Endothelial cell of umbilical vein (primary cell): ENCODE data around the gene INHA. TPM values are rescaled to one million over a fixed set of nuclear protein-coding genes. Genes with fewer than 3 reads are reported as not detected.

ENCODE experiments used
- BruUV-seq: library from RNA; stranded (reverse); fragments of 400-500 nt; replicated peaks from 2 replicates; lab custom pipeline; 2021; lab: Mats Ljungman, UMichigan
- CTCF ChIA-PET: fragments of 300-600, 350-600 bp; sonication (Branson Sonifier 250); formaldehyde crosslinking; loops from one replicate; lab custom pipeline; 2021; ENCODE audit warnings: antibody characterized with exemption, inconsistent platforms; lab: Charles Lee
- POLR2A ChIA-PET: fragments of 300-600, 350-600 bp; sonication (Branson Sonifier 250); formaldehyde crosslinking; loops from one replicate; lab custom pipeline; 2021; ENCODE audit warnings: antibody characterized with exemption, inconsistent platforms; lab: Charles Lee
- DNase-seq: peaks from one replicate; pipeline ENCODE4 v3.0.0-alpha.2; 2011; ENCODE audit warnings: low read depth, low spot score
- FAIRE-seq: peaks from 2 replicates; lab custom pipeline; 2011; peaks lifted over from hg19 to GRCh38; lab: Jason Lieb, UNC
- H2AFZ ChIP-seq: 2 replicates; pipeline ENCODE4 v1.6.0; 2012; ENCODE audit warnings: low read depth, low read length, control low read depth, inconsistent platforms
- H3K27ac ChIP-seq: 2 replicates; pipeline ENCODE4 v1.5.1; 2011; ENCODE audit warnings: low read depth, mild to moderate bottlenecking, control low read depth, low read length, moderate library complexity; ENCODE audit not compliant: insufficient read depth
- H3K27me3 ChIP-seq, 2 experiments: 2 replicates each; pipeline versions ENCODE4 v1.6.0 to v1.6.1; 2011; ENCODE audit warnings: low read length in 2 of 2, mixed read lengths in 1 of 2; ENCODE audit not compliant: control insufficient read depth in 2 of 2, insufficient read depth in 2 of 2
- H3K36me3 ChIP-seq, 2 experiments: 2 replicates in 1 of 2; 3 replicates in 1 of 2; pipeline ENCODE4 v1.5.1; 2011; ENCODE audit warnings: low read length in 2 of 2, mild to moderate bottlenecking in 1 of 2, moderate library complexity in 1 of 2; ENCODE audit not compliant: control insufficient read depth in 2 of 2, insufficient read depth in 2 of 2; ENCODE audit errors: extremely low read depth in 1 of 2
- H3K4me1 ChIP-seq: 3 replicates; pipeline ENCODE4 v1.5.1; 2011; ENCODE audit warnings: mild to moderate bottlenecking, low read length; ENCODE audit not compliant: control insufficient read depth, insufficient read depth; ENCODE audit errors: extremely low read depth
- H3K4me2 ChIP-seq: 2 replicates; pipeline ENCODE4 v1.6.1; 2011; ENCODE audit warnings: low read length, control low read depth, mixed read lengths; ENCODE audit not compliant: insufficient read depth
- H3K4me3 ChIP-seq, 3 experiments: fragments of 200-600 bp in 1 of 3; sonication (generic), shearing (Covaris generic) in 1 of 3; replicated peaks in 1 of 3; 2 replicates each; pipeline ENCODE4 v1.5.1; 2011 to 2016; ENCODE audit warnings: control low read depth in 3 of 3, low read length in 3 of 3, mild to moderate bottlenecking in 2 of 3, inconsistent platforms in 1 of 3, low read depth in 1 of 3, moderate library complexity in 1 of 3; ENCODE audit not compliant: insufficient read depth in 1 of 3
- H3K79me2 ChIP-seq: 2 replicates; pipeline ENCODE4 v1.6.0; 2012; ENCODE audit warnings: low read length, inconsistent platforms; ENCODE audit not compliant: control insufficient read depth, insufficient read depth
- H3K9ac ChIP-seq: replicated peaks from 2 replicates; pipeline ENCODE3; 2011; ENCODE audit warnings: low read length, control low read depth; ENCODE audit not compliant: insufficient read depth; ENCODE audit errors: extremely low read depth
- H3K9me1 ChIP-seq: replicated peaks from 3 replicates; pipeline ENCODE4 v1.6.0; 2011; ENCODE audit warnings: mild to moderate bottlenecking, low read length; ENCODE audit not compliant: control insufficient read depth, insufficient read depth; ENCODE audit errors: extremely low read depth
- H3K9me3 ChIP-seq: replicated peaks from 2 replicates; pipeline ENCODE4 v1.5.1; 2012; ENCODE audit warnings: low read length, inconsistent platforms; ENCODE audit not compliant: control insufficient read depth, insufficient read depth
- H4K20me1 ChIP-seq: replicated peaks from 2 replicates; pipeline ENCODE3; 2011; ENCODE audit warnings: mild to moderate bottlenecking, low read length; ENCODE audit not compliant: control insufficient read depth, insufficient read depth; ENCODE audit errors: extremely low read depth
- EZH2 ChIP-seq: IDR thresholded peaks from 2 replicates; pipeline ENCODE4 v1.6.1; 2012; ENCODE audit warnings: borderline replicate concordance, low read depth, mild to moderate bottlenecking, moderate library complexity, low read length, inconsistent platforms; ENCODE audit not compliant: severe bottlenecking
- FOS ChIP-seq: IDR thresholded peaks from 2 replicates; pipeline ENCODE4 v1.6.1; 2011; ENCODE audit warnings: mild to moderate bottlenecking, low read length, moderate library complexity, borderline replicate concordance; ENCODE audit not compliant: insufficient read depth
- GATA2 ChIP-seq: IDR thresholded peaks from 2 replicates; pipeline ENCODE4 v1.7.0; 2011; ENCODE audit warnings: low read depth, mild to moderate bottlenecking, moderate library complexity, mixed read lengths, low read length; ENCODE audit not compliant: insufficient read length, insufficient read depth
- JUN ChIP-seq: IDR thresholded peaks from 2 replicates; pipeline ENCODE4 v1.6.1; 2011; ENCODE audit warnings: borderline replicate concordance, low read depth; ENCODE audit not compliant: insufficient read length, insufficient read depth
- MYC ChIP-seq: IDR thresholded peaks from one replicate; pipeline ENCODE4 v1.6.1; 2011; ENCODE audit warnings: mild to moderate bottlenecking, low read depth, low read length
- POLR2A ChIP-seq: IDR thresholded peaks from 2 replicates; pipeline ENCODE4 v1.6.1; 2012; ENCODE audit warnings: low read depth, mild to moderate bottlenecking, control low read depth, low read length
- POLR2AphosphoS5 ChIP-seq: IDR thresholded peaks from 2 replicates; pipeline ENCODE4 v1.6.1; 2012; ENCODE audit warnings: low read depth, mild to moderate bottlenecking, control low read depth, low read length, moderate library complexity; ENCODE audit not compliant: insufficient read depth
- dilution Hi-C: fragments of 300-500 bp; cut with MboI; formaldehyde crosslinking; loops from one replicate; pipeline ENCODE4 v1.15.0; 2019; ENCODE audit warnings: low sequenced_read_pairs; ENCODE audit not compliant: extremely low pct_ligation_motif_present
- intact Hi-C: fragments of 100-400 bp; cut with micrococcal nuclease; formaldehyde crosslinking; loops from one replicate; pipeline ENCODE4 v1.10.0; 2022
- polyA plus RNA-seq, 4 experiments: library from polyadenylated mRNA; depleted of rRNA in 3 of 4; stranded (reverse) in 3 of 4; unstranded in 1 of 4; fragments of >200 nt; gene quantifications; 2 replicates each; pipeline versions ENCODE4 v1.2.1 to v1.2.3, GENCODE V29; 2011 to 2012; ENCODE audit warnings: missing spikeins in 1 of 4
- total RNA-seq: library from RNA; stranded (reverse); gene quantifications from 2 replicates; pipeline ENCODE4 v1.2.3, GENCODE V29; 2021
- TF ChIP-seq, protein P1 (sequence below), 2 donors: IDR thresholded peaks; 1 replicate in 1 of 2; 2 replicates in 1 of 2; pipeline ENCODE4 v1.5.1; 2011; ENCODE audit warnings: low read length in 2 of 2, mild to moderate bottlenecking in 2 of 2, moderate library complexity in 2 of 2, control low read depth in 1 of 2, inconsistent platforms in 1 of 2, low read depth in 1 of 2; ENCODE audit not compliant: insufficient read depth in 1 of 2; ENCODE audit errors: extremely low read depth in 1 of 2
- TF ChIP-seq, protein P2 (sequence below): IDR thresholded peaks from 2 replicates; pipeline ENCODE4 v1.6.1; 2011; ENCODE audit not compliant: insufficient read depth, insufficient read length

INHA gene
- total and polyA plus RNA-seq, 2 donors (not counting 3 experiments of a cell fraction or from before 2014, with no cell fraction given): 0.06 TPM; not detected in 1

DNA sequence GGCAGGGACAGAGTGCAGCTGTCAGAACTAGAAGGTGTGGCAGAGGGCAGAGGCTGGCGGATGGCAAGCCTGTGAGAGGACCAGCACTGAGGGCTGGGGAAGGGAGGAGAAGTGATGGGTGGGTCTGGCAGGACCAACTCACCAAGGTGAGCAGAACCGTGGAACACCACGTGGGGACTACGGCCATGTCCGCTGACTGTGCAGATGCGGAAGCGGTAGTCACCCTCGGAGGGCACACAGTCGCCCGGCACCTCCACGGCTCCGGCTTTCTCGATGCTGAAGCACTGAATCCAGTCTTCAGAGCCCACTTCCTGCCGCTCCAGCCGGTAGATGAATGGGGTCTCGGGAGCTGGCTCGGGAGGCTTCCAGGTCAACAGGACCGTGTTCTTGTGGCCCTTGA is 5.0 kb upstream of the INHA start:
- Histone ChIP-seq H3K36me3 (no peaks in the 10 kb centered on the region), H3K9me1 (no peaks in the 10 kb centered on the region), H3K4me2 (no peak overlapping the region), H3K27ac (no peak overlapping the region), H3K9ac (no peak overlapping the region), H3K79me2 (no peaks in the 10 kb centered on the region), H2AFZ (no peak overlapping the region), H3K4me3 (no peak overlapping the region), H3K9me3 (no peaks in the 10 kb centered on the region), H3K4me1 (no peaks in the 10 kb centered on the region), H3K27me3 (peaks cover 0 to 16% of the 10 kb centered on the region in 2 experiments), H4K20me1 (no peaks in the 10 kb centered on the region)
- DNase-seq (no peak), FAIRE-seq (no peak)
- ChIA-PET POLR2A (no interaction called here), CTCF (no interaction called here)
- dilution Hi-C loops (no loop called here), intact Hi-C loops (no loop called here)
- no TSS peak for BruUV-seq
- TF ChIP-seq, protein P1, sequence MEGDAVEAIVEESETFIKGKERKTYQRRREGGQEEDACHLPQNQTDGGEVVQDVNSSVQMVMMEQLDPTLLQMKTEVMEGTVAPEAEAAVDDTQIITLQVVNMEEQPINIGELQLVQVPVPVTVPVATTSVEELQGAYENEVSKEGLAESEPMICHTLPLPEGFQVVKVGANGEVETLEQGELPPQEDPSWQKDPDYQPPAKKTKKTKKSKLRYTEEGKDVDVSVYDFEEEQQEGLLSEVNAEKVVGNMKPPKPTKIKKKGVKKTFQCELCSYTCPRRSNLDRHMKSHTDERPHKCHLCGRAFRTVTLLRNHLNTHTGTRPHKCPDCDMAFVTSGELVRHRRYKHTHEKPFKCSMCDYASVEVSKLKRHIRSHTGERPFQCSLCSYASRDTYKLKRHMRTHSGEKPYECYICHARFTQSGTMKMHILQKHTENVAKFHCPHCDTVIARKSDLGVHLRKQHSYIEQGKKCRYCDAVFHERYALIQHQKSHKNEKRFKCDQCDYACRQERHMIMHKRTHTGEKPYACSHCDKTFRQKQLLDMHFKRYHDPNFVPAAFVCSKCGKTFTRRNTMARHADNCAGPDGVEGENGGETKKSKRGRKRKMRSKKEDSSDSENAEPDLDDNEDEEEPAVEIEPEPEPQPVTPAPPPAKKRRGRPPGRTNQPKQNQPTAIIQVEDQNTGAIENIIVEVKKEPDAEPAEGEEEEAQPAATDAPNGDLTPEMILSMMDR (IDR thresholded peaks at IDR 0.05; ENCODE audit: extremely low read depth in 1 of 2, insufficient read depth in 1 of 2, low read depth in 1 of 2, low read length in 2 of 2): no peak
- TF ChIP-seq EZH2 (no peak), MYC (no peak), POLR2AphosphoS5 (no peak), JUN (no peak), GATA2 (no peak), POLR2A (no peak), FOS (no peak)
- TF ChIP-seq, protein P2, sequence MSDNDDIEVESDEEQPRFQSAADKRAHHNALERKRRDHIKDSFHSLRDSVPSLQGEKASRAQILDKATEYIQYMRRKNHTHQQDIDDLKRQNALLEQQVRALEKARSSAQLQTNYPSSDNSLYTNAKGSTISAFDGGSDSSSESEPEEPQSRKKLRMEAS: no peak
